Measurements from ENCODE around the gene NINJ2. TPM values are rescaled to one million over a fixed set of nuclear protein-coding genes. Genes with fewer than 3 reads are reported as not detected.

NINJ2 gene
- total and polyA plus RNA-seq, 12 donors, result 1.9 to 25.7 (median 8.3) TPM

DNA sequence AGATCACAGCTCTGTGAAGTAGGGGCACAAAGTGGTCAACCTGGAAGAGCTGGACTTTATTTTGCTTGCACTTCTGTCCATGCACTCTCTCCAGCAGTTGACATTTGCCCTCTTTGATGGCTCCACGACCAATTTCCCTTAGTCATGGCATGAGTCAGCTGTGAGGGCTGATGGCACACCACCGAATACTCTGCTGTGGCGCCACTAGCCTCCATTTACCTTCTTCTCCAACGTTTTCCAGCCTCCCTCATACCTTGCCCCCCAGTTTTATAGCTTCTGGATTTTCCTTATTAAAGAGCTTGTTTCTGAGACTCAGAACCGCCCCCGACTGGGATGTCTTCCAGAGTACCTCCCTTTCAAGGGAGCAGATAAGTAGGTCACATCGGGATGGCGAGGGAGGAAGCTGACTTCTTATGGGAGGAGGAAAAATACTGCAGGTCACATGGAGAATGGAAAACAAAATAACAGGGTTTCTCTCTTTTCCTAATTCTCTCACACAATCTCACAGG is 17.6 kb downstream of the NINJ2 start:
- Histone ChIP-seq H3K36me3 (peaks cover 0 to 6% (median 0%) of the 10 kb centered on the region in 9 donors), H3K9me3 (no peaks in the 10 kb centered on the region), H3K4me1 (peaks cover 23 to 62% (median 50%) of the 10 kb centered on the region in 9 donors), H3K27me3 (no peaks in the 10 kb centered on the region), H3K4me3 (peak overlapping the region in 6 of 10 donors; percentile 7 to 37 (median 19)), H3K27ac (peak overlapping the region; percentile 96 to 100 (median 99))
- intact Hi-C loops (cut with DNase I), result loop anchor here in 8 of 10 donors (1.0 to 10.0 kb wide), 12 partner anchors 47 to 169 kb away; partner anchors contain the start of gene WNK1 (in 3 of the 8)
- TF ChIP-seq CTCF (IDR thresholded peaks at IDR 0.05), result no peak
- WGBS, 2 donors, result 20 to 24% methylated on average over 8 of the region's 8 CpGs
- peak in 1 of 2 donors; percentile 75 for DNase-seq
- peak; percentile 8 to 67 (median 50) for ATAC-seq

GRCh38 chr12:644818-645552 is 18.3 kb downstream of the NINJ2 start:
- Histone ChIP-seq H3K27ac (peak overlapping the region; percentile 96 to 100 (median 99)), H3K4me3 (peak overlapping the region in 1 of 10 donors; percentile 37), H3K4me1 (peaks cover 23 to 67% (median 50%) of the 10 kb centered on the region in 9 donors), H3K27me3 (no peaks in the 10 kb centered on the region), H3K9me3 (no peaks in the 10 kb centered on the region), H3K36me3 (peaks cover 0 to 6% (median 0%) of the 10 kb centered on the region in 9 donors)
- ATAC-seq (no peak), DNase-seq (no peak)
- intact Hi-C loops (cut with DNase I), result loop anchor here (2.0 to 10.0 kb wide), 12 partner anchors 47 to 172 kb away; partner anchors contain the start of gene WNK1 (in 5 of the 10)
- 61 to 66% methylated on average over 6 of the region's 6 CpGs for WGBS, 2 donors
- no peak for TF ChIP-seq CTCF (IDR thresholded peaks at IDR 0.05)

DNA sequence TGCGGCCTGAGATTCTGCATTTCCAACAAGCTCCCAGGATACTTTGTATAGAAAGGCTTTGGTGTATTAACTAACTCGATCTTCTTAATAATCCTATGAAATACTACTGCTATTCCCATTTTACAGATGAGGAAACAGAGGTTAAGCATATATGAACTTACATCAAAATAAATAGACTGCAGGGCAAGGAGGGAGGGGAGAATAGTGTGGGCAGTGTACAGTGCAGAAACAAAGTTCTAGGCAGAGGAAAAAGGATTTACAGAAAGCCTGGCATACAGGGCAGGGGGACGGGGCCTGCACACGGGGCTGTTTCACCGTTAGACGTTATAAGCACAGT is 19.0 kb downstream of the NINJ2 start:
- Histone ChIP-seq H3K27ac (peak overlapping the region; percentile 96 to 100 (median 99)), H3K36me3 (peaks cover 0 to 6% (median 0%) of the 10 kb centered on the region in 9 donors), H3K9me3 (no peaks in the 10 kb centered on the region), H3K4me3 (peak overlapping the region in 1 of 10 donors; percentile 74), H3K27me3 (no peaks in the 10 kb centered on the region), H3K4me1 (peaks cover 23 to 74% (median 57%) of the 10 kb centered on the region in 9 donors)
- no peak for TF ChIP-seq CTCF (IDR thresholded peaks at IDR 0.05)
- intact Hi-C loops (cut with DNase I), result loop anchor here in 9 of 10 donors (2.0 to 10.0 kb wide), 8 partner anchors 67 to 173 kb away; partner anchors contain the start of gene WNK1 (in 2 of the 9)
- DNase-seq (no peak), ATAC-seq (no peak)
- WGBS, 2 donors, result 85 to 88% methylated on average over 6 of the region's 6 CpGs

DNA sequence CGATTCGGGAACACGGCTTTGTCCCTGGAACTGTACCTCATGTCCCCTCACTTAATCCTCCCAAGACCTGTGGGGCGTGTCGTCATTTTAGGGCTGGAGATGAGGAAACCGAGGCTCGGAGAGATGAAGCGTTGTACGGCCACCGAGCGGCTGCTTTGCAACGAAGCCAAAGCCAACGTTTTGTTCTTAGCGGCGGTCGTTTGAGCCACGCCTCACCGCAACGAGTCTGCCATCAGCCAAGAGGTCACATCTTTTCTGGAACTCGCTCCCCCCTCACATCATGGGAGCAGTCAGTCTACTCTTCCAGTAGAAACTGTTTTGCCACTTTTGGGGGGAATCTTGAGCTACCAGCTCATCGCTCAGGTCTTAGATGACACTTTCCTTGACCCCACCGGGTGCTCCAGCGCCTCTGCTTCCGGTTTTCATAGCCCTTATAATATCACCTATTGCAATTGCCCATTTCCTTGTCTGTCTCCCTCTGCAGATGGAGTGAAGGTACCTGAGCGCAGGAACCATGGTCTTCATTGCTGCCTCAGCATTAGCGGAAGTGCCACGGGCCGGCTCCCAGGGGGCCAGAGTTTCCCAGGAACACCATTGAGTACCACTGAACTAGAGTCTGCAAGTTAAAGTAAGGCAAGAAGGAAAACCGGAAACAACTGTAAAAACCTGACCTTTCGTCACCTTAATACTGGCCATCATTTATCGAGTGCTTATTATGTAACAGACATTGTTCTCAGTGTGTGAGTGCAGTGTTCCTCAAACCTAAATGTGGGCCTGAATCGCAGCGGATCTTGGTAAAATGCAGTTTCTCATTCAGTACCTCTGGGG is 19.6 kb downstream of the NINJ2 start:
- Histone ChIP-seq H3K4me3 (peak overlapping the region; percentile 45 to 76 (median 68)), H3K4me1 (peaks cover 23 to 80% (median 60%) of the 10 kb centered on the region in 9 donors), H3K27ac (peak overlapping the region; percentile 98 to 100 (median 99)), H3K9me3 (no peaks in the 10 kb centered on the region), H3K27me3 (no peaks in the 10 kb centered on the region), H3K36me3 (peaks cover 0 to 6% (median 0%) of the 10 kb centered on the region in 9 donors)
- DNase-seq, result peak; percentile 31 to 49
- ATAC-seq, result peak in 3 of 8 donors; percentile 0 to 1 (median 0)
- TF ChIP-seq CTCF (IDR thresholded peaks at IDR 0.05), result no peak
- WGBS, 2 donors, result 41% methylated on average over 33 of the region's 33 CpGs
- intact Hi-C loops (cut with DNase I), result loop anchor here in 9 of 10 donors (1.0 to 10.0 kb wide), 9 partner anchors 66 to 174 kb away; partner anchors contain the start of gene WNK1 (in 2 of the 9)
